GM12873 (cell line): ENCODE results near the gene PARN.

ENCODE experiments used
- TF ChIP-seq, protein P1 (sequence below): IDR thresholded peaks from 2 replicates; pipeline ENCODE4 v1.5.1; 2012; ENCODE audit warnings: low read depth, mild to moderate bottlenecking, moderate library complexity, low read length, control low read depth; ENCODE audit not compliant: insufficient read depth; ENCODE audit errors: missing control alignments

PARN gene

GRCh38 chr16:14545346-14545884 is 84.6 kb downstream of the PARN start:
- TF ChIP-seq, protein P1, sequence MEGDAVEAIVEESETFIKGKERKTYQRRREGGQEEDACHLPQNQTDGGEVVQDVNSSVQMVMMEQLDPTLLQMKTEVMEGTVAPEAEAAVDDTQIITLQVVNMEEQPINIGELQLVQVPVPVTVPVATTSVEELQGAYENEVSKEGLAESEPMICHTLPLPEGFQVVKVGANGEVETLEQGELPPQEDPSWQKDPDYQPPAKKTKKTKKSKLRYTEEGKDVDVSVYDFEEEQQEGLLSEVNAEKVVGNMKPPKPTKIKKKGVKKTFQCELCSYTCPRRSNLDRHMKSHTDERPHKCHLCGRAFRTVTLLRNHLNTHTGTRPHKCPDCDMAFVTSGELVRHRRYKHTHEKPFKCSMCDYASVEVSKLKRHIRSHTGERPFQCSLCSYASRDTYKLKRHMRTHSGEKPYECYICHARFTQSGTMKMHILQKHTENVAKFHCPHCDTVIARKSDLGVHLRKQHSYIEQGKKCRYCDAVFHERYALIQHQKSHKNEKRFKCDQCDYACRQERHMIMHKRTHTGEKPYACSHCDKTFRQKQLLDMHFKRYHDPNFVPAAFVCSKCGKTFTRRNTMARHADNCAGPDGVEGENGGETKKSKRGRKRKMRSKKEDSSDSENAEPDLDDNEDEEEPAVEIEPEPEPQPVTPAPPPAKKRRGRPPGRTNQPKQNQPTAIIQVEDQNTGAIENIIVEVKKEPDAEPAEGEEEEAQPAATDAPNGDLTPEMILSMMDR = no peak

GRCh38 chr16:14539631-14540030 is 90.4 kb downstream of the PARN start:
- TF ChIP-seq, protein P1 = no peak

GRCh38 chr16:14539156-14539555 is 90.9 kb downstream of the PARN start:
- TF ChIP-seq, protein P1 = no peak

GRCh38 chr16:14538604-14539003 is 91.5 kb downstream of the PARN start:
- TF ChIP-seq, protein P1 = no peak

- TF ChIP-seq, protein P1 = no peak
These were observed 98.4 kb downstream of the PARN start for GRCh38 chr16:14531613-14532012.

GRCh38 chr16:14531101-14531500 is 99.0 kb downstream of the PARN start:
- TF ChIP-seq, protein P1 = no peak

DNA sequence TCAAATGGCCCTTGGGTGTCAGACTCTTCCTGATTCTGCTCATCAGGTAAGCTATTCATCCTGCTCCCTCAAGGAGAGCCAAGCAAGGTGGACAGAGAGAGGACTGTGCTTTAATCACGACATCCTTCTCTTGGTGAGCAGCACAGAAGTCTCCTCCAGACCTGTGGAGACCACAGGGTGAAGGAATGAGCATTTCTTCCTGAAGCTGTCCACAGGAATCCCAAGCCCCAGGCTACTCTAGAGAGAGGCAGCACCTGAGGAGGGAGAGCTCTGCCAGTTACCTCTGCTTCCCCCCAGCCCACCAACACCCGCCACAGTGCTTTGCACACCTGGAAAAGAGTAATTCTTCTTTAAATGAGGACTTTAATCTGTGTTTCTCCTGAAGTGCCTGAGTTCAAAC is 100.0 kb downstream of the PARN start:
- TF ChIP-seq, protein P1 = no peak
